ENCODE measurements around the gene ZC3H4. TPM values are rescaled to one million over a fixed set of nuclear protein-coding genes. Genes with fewer than 3 reads are reported as not detected.

The ZC3H4 gene
- total RNA-seq, 1 experiment from 2014 or later = 105 TPM

DNA sequence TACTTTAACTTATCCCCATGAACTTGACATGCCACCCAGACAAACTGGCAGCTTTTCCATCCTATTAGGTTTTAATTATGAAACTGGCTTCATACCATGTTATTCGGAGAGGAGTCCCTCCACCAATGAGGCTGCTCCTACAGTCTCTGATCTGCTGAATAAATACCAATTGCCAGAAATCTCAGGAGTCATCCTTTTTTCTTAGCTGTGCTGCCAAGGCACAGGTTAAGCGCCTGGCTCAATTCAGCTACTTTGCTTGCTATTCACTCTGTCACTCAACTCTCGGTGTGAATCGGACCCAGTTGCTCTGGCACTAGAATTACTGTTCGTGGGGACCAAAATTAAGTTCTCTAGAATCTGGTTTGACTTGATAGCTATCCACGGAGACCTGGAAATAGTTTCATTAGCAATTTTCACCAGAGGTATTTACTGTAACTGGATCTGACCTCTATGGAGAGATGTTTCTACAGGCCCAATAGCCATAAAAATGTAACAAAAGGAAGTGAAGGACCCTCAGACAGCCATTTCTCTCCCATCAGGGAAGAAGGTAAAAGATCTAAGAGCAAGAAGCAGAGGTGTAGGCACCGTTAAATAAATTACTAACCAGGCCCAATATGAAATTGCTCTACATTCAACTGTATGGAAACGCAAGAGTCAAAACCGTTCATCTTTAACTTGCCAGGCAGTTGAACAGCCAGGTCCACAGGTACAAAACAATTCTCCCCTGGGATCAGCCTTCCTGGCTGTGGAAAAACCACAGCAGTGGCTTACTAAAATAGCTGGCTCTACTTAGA, 5.4 kb downstream of the ZC3H4 start:
- H3K9me3 Mint-ChIP-seq = no peaks in the 10 kb centered on the region; a peak in 1 of 5 replicates

More for the DNA sequence above, 5.4 kb downstream of the ZC3H4 start:
- no peak overlapping the region for H2BK20ac ChIP-seq (ENCODE audit: low read depth, low read length, poor library complexity, severe bottlenecking)
- H4K20me1 ChIP-seq (ENCODE audit: control insufficient read depth, insufficient read depth, insufficient read length) = no peaks in the 10 kb centered on the region
- no peak overlapping the region for H3K18ac ChIP-seq (ENCODE audit: insufficient read length, low read depth, low read length)
- H4K8ac ChIP-seq (replicated peaks; ENCODE audit: insufficient read length, low read depth, low read length) = no peak overlapping the region
- H3K4me2 ChIP-seq (ENCODE audit: insufficient read depth, insufficient read length, low read length) = no peak overlapping the region
- no peak overlapping the region for H2BK12ac ChIP-seq (ENCODE audit: insufficient read length, low read depth, low read length)
- H3K79me1 ChIP-seq (ENCODE audit: insufficient read depth, low read depth, low read length, poor library complexity, severe bottlenecking) = no peaks in the 10 kb centered on the region
- H2BK120ac ChIP-seq (ENCODE audit: low read depth, low read length, poor library complexity, severe bottlenecking) = no peak overlapping the region
- peaks cover 19 to 48% (median 44%) of the 10 kb centered on the region in 3 experiments for H3K36me3 Mint-ChIP-seq (ENCODE audit: insufficient read depth in 1 of 3, low read depth in 3 of 3)
- TF ChIP-seq, protein P1, sequence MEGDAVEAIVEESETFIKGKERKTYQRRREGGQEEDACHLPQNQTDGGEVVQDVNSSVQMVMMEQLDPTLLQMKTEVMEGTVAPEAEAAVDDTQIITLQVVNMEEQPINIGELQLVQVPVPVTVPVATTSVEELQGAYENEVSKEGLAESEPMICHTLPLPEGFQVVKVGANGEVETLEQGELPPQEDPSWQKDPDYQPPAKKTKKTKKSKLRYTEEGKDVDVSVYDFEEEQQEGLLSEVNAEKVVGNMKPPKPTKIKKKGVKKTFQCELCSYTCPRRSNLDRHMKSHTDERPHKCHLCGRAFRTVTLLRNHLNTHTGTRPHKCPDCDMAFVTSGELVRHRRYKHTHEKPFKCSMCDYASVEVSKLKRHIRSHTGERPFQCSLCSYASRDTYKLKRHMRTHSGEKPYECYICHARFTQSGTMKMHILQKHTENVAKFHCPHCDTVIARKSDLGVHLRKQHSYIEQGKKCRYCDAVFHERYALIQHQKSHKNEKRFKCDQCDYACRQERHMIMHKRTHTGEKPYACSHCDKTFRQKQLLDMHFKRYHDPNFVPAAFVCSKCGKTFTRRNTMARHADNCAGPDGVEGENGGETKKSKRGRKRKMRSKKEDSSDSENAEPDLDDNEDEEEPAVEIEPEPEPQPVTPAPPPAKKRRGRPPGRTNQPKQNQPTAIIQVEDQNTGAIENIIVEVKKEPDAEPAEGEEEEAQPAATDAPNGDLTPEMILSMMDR (conservative IDR thresholded peaks at IDR 0.05) = no peak
- WGBS (ENCODE audit: extremely low coverage, insufficient read length, low lambda C conversion rate) = no CpG with 5 or more reads among the region's 9 CpGs
- H3K23ac ChIP-seq (ENCODE audit: insufficient read length, low read depth, low read length) = no peak overlapping the region
- H2AFZ ChIP-seq (ENCODE audit: low read length) = no peak overlapping the region
- no peak for DNase-seq
- H2BK5ac ChIP-seq (ENCODE audit: insufficient read length, low read length) = no peak overlapping the region
- H3K27ac Mint-ChIP-seq = peak overlapping the region; percentile 5 to 98 (median 69); a peak in 6 of 7 replicates
- H4K5ac ChIP-seq (ENCODE audit: insufficient read length, low read depth, low read length) = no peak overlapping the region
- H3K27me3 ChIP-seq (ENCODE audit: insufficient read depth, low read length) = no peaks in the 10 kb centered on the region
- no peak overlapping the region for H2AK5ac ChIP-seq (ENCODE audit: insufficient read length, low read length)
- H3K23me2 ChIP-seq (ENCODE audit: insufficient read length, low read depth, low read length, poor library complexity, severe bottlenecking) = peaks cover 25% of the 10 kb centered on the region
- peaks cover 17% of the 10 kb centered on the region; the same call in 1 of the 2 replicates for H3K79me2 ChIP-seq (ENCODE audit: insufficient read depth, low read length)
- no peaks in the 10 kb centered on the region for H3K9me3 ChIP-seq (ENCODE audit: control insufficient read depth, low read depth, low read length)
- H3K56ac ChIP-seq (ENCODE audit: insufficient read length, low read depth, low read length) = no peak overlapping the region
- H3K27ac ChIP-seq (ENCODE audit: insufficient read length, low read depth, low read length) = no peak overlapping the region
- H3K4me1 Mint-ChIP-seq = peaks cover 41% of the 10 kb centered on the region in 2 experiments
- no peak overlapping the region for H3K4ac ChIP-seq (ENCODE audit: low read depth, low read length)
- no peak overlapping the region for H3K9ac ChIP-seq (ENCODE audit: extremely low read depth, insufficient read length, low read length)
- H2BK15ac ChIP-seq (ENCODE audit: low read depth, low read length) = no peak overlapping the region
- peaks cover 1% of the 10 kb centered on the region; the same call in 1 of the 2 replicates for H3K27me3 Mint-ChIP-seq (ENCODE audit: low read depth)
- H3K4me3 Mint-ChIP-seq = peak overlapping the region; percentile 4 to 16; a peak in 2 of 5 replicates
- no peak overlapping the region for H3K14ac ChIP-seq (ENCODE audit: insufficient read depth, low read length)
- H4K91ac ChIP-seq (ENCODE audit: insufficient read length, low read depth, low read length) = no peak overlapping the region
- peaks cover 11% of the 10 kb centered on the region for H3K4me1 ChIP-seq (ENCODE audit: insufficient read depth, low read length)
- H3T11ph ChIP-seq (ENCODE audit: low read length) = no peak overlapping the region

Measured in H9 (cell line).